H1 (cell line): ENCODE measurements around the gene JAKMIP2. TPM values are rescaled to one million over a fixed set of nuclear protein-coding genes. Genes with fewer than 3 reads are reported as not detected.
A peak's percentile ranks its signal among the peaks of the same experiment; 100 is the strongest.

Experiments used
- CTCF ChIA-PET: fragments of 300-600 bp; sonication (Branson Sonifier 250); formaldehyde crosslinking; loops from one replicate; lab custom pipeline; 2021; ENCODE audit not compliant: partially characterized antibody; lab: Charles Lee
- POLR2A ChIA-PET: fragments of 300-600 bp; sonication (Branson Sonifier 250); formaldehyde crosslinking; loops from one replicate; lab custom pipeline; 2021; ENCODE audit warnings: inconsistent platforms; ENCODE audit not compliant: partially characterized antibody; lab: Charles Lee
- DNase-seq, 2 experiments: peaks; one replicate each; pipeline versions ENCODE4 v3.0.0 to v3.0.0-alpha.2; 2010 to 2022; ENCODE audit warnings: low spot score in 2 of 2, low read depth in 1 of 2, mixed read lengths in 1 of 2
- FAIRE-seq: peaks from 2 replicates; lab custom pipeline; 2011; peaks lifted over from hg19 to GRCh38; lab: Jason Lieb, UNC
- H2AFZ ChIP-seq: 2 replicates; pipeline ENCODE4 v1.8.1; 2012; ENCODE audit warnings: low read length, inconsistent platforms
- H2AK5ac ChIP-seq: 2 replicates; pipeline ENCODE4 v1.6.1; 2013; ENCODE audit warnings: low read depth, low read length
- H2BK120ac ChIP-seq: replicated peaks from 2 replicates; pipeline ENCODE3; 2013; ENCODE audit warnings: low read depth, low read length, inconsistent platforms
- H2BK12ac ChIP-seq: 2 replicates; pipeline ENCODE4 v1.6.1; 2013; ENCODE audit warnings: low read depth, low read length
- H2BK15ac ChIP-seq: 2 replicates; pipeline ENCODE4 v1.6.1; 2013; ENCODE audit warnings: low read length
- H2BK20ac ChIP-seq: 2 replicates; pipeline ENCODE4 v1.6.1; 2013; ENCODE audit warnings: low read length
- H2BK5ac ChIP-seq: 2 replicates; pipeline ENCODE4 v1.6.1; 2013; ENCODE audit warnings: low read depth, low read length
- H3K14ac ChIP-seq: 2 replicates; pipeline ENCODE4 v1.6.1; 2013; ENCODE audit warnings: inconsistent platforms; ENCODE audit not compliant: insufficient read length
- H3K18ac ChIP-seq: 2 replicates; pipeline ENCODE4 v1.6.1; 2013; ENCODE audit warnings: low read length; ENCODE audit errors: extremely low read depth
- H3K23ac ChIP-seq: 2 replicates; pipeline ENCODE4 v1.6.1; 2013; ENCODE audit warnings: inconsistent platforms; ENCODE audit not compliant: insufficient read length
- H3K23me2 ChIP-seq: 2 replicates; pipeline ENCODE4 v1.6.1; 2013; ENCODE audit warnings: low read depth, low read length
- H3K27ac ChIP-seq: 2 replicates; pipeline ENCODE4 v1.6.1; 2011; ENCODE audit warnings: low read depth, low read length, inconsistent platforms
- H3K27me3 ChIP-seq, 4 experiments: replicated peaks in 1 of 4; 1 replicate in 1 of 4; 2 replicates in 3 of 4; pipeline versions ENCODE4 v1.6.1 to v1.8.1; 2011 to 2013; ENCODE audit warnings: low read length in 3 of 4, mild to moderate bottlenecking in 3 of 4, inconsistent platforms in 2 of 4, mixed read lengths in 2 of 4, moderate library complexity in 1 of 4; ENCODE audit not compliant: control insufficient read depth in 3 of 4, insufficient read depth in 3 of 4; ENCODE audit errors: extremely low read depth in 1 of 4
- H3K36me3 ChIP-seq, 4 experiments: 2 replicates each; pipeline versions ENCODE4 v1.6.1 to v1.8.1; 2011 to 2013; ENCODE audit warnings: mild to moderate bottlenecking in 4 of 4, low read length in 3 of 4, moderate library complexity in 2 of 4, control low read depth in 1 of 4, inconsistent platforms in 1 of 4; ENCODE audit not compliant: insufficient read depth in 4 of 4, control insufficient read depth in 2 of 4
- H3K4ac ChIP-seq: replicated peaks from 2 replicates; pipeline ENCODE3; 2013; ENCODE audit warnings: low read length, low read depth, mixed read lengths, inconsistent platforms; ENCODE audit not compliant: insufficient read length
- H3K4me1 ChIP-seq, 4 experiments: replicated peaks in 1 of 4; 1 replicate in 1 of 4; 2 replicates in 3 of 4; pipeline versions ENCODE4 v1.6.1 to v1.8.1; 2011 to 2013; ENCODE audit warnings: low read length in 3 of 4, inconsistent platforms in 2 of 4, mixed read lengths in 1 of 4; ENCODE audit not compliant: insufficient read depth in 4 of 4, control insufficient read depth in 3 of 4
- H3K4me2 ChIP-seq, 2 experiments: 2 replicates each; pipeline versions ENCODE4 v1.6.1 to v1.8.1; 2011 to 2013; ENCODE audit warnings: low read depth in 2 of 2, low read length in 2 of 2, control low read depth in 1 of 2, inconsistent platforms in 1 of 2, mild to moderate bottlenecking in 1 of 2; ENCODE audit not compliant: insufficient read depth in 1 of 2
- H3K4me3 ChIP-seq, 4 experiments: fragments of 200-600, 300-600 bp in 1 of 4; sonication (generic), shearing (Covaris generic), sonication (Bioruptor Twin) in 1 of 4; 2 replicates each; pipeline versions ENCODE4 v1.5.1 to v1.8.1; 2011 to 2016; ENCODE audit warnings: low read length in 4 of 4, low read depth in 3 of 4, control low read depth in 2 of 4, inconsistent platforms in 2 of 4, mild to moderate bottlenecking in 2 of 4, mixed read lengths in 1 of 4, moderate library complexity in 1 of 4; ENCODE audit not compliant: insufficient read depth in 2 of 4; ENCODE audit errors: extremely low read depth in 1 of 4
- H3K56ac ChIP-seq: replicated peaks from 2 replicates; pipeline ENCODE3; 2013; ENCODE audit warnings: low read depth, mild to moderate bottlenecking, mixed read lengths, low read length, inconsistent platforms; ENCODE audit not compliant: insufficient read length
- H3K79me1 ChIP-seq: 2 replicates; pipeline ENCODE4 v1.6.1; 2013; ENCODE audit warnings: low read depth, low read length, control low read depth
- H3K79me2 ChIP-seq, 2 experiments: 2 replicates each; pipeline versions ENCODE4 v1.6.1 to v1.8.1; 2012 to 2013; ENCODE audit warnings: low read length in 2 of 2, mild to moderate bottlenecking in 2 of 2, inconsistent platforms in 1 of 2; ENCODE audit not compliant: insufficient read depth in 2 of 2, control insufficient read depth in 1 of 2
- H3K9ac ChIP-seq, 4 experiments: replicated peaks in 1 of 4; 1 replicate in 1 of 4; 2 replicates in 3 of 4; pipeline versions ENCODE4 v1.6.1 to v1.8.1; 2011 to 2013; ENCODE audit warnings: low read depth in 3 of 4, low read length in 3 of 4, control low read depth in 2 of 4, mild to moderate bottlenecking in 2 of 4, moderate library complexity in 2 of 4, inconsistent platforms in 1 of 4; ENCODE audit errors: extremely low read depth in 1 of 4
- H3K9me3 ChIP-seq, 2 experiments: 2 replicates each; pipeline versions ENCODE4 v1.6.1 to v1.8.1; 2012 to 2013; ENCODE audit warnings: mild to moderate bottlenecking in 2 of 2, moderate library complexity in 2 of 2, control low read depth in 1 of 2, inconsistent platforms in 1 of 2, low read depth in 1 of 2, low read length in 1 of 2, mixed read lengths in 1 of 2; ENCODE audit not compliant: insufficient read depth in 2 of 2
- H4K20me1 ChIP-seq, 2 experiments: replicated peaks in 1 of 2; 2 replicates each; pipeline versions ENCODE3 to v1.8.1; 2011 to 2013; ENCODE audit warnings: inconsistent platforms in 2 of 2, low read length in 2 of 2, mild to moderate bottlenecking in 1 of 2; ENCODE audit not compliant: insufficient read depth in 2 of 2, control insufficient read depth in 1 of 2
- H4K5ac ChIP-seq: 2 replicates; pipeline ENCODE4 v1.6.1; 2013; ENCODE audit warnings: low read length, low read depth, mixed read lengths, inconsistent platforms; ENCODE audit not compliant: insufficient read length
- H4K8ac ChIP-seq: 2 replicates; pipeline ENCODE4 v1.8.0; 2013; ENCODE audit warnings: mild to moderate bottlenecking, moderate library complexity, low read length, inconsistent platforms; ENCODE audit not compliant: insufficient read depth; ENCODE audit errors: extremely low read depth
- H4K91ac ChIP-seq: replicated peaks from 2 replicates; pipeline ENCODE3; 2013; ENCODE audit warnings: low read length, mixed read lengths, inconsistent platforms; ENCODE audit not compliant: insufficient read length
- CTCF ChIP-seq, 3 experiments: IDR thresholded peaks; 1 replicate in 2 of 3; 2 replicates in 1 of 3; pipeline versions ENCODE4 v1.5.1 to v1.6.1; 2011; ENCODE audit warnings: low read length in 3 of 3, mild to moderate bottlenecking in 3 of 3, inconsistent platforms in 2 of 3, low read depth in 1 of 3, moderate library complexity in 1 of 3; ENCODE audit not compliant: insufficient read depth in 1 of 3; ENCODE audit errors: control extremely low read depth in 1 of 3
- MAFK ChIP-seq: IDR thresholded peaks from 2 replicates; pipeline ENCODE4 v1.6.1; 2012; ENCODE audit warnings: low read depth, mild to moderate bottlenecking, improper control_type of control experiment, low read length
- NANOG ChIP-seq: IDR thresholded peaks from 2 replicates; pipeline ENCODE4 v1.6.1; 2011; ENCODE audit warnings: low read length, low read depth, mild to moderate bottlenecking, inconsistent platforms; ENCODE audit not compliant: insufficient read depth, poor library complexity, severe bottlenecking
- RAD21 ChIP-seq, 2 experiments: IDR thresholded peaks in 1 of 2; conservative IDR thresholded peaks in 1 of 2; 2 replicates each; pipeline ENCODE4 v1.6.1; 2011; ENCODE audit warnings: low read depth in 2 of 2, low read length in 2 of 2, improper control_type of control experiment in 1 of 2, inconsistent platforms in 1 of 2, mild to moderate bottlenecking in 1 of 2, moderate library complexity in 1 of 2
- WGBS, 2 experiments: shearing (Covaris generic) in 1 of 2; methylation state at CpG; one replicate each; pipeline versions ENCODE4 v1.1.6 to v1.1.7; 2013 to 2015; ENCODE audit warnings: low lambda C conversion rate in 2 of 2, mixed read lengths in 2 of 2, inconsistent platforms in 1 of 2, low coverage in 1 of 2, missing lambda C conversion rate in 1 of 2; ENCODE audit not compliant: insufficient replicate concordance in 2 of 2, insufficient coverage in 1 of 2, insufficient read length in 1 of 2; ENCODE audit errors: extremely low coverage in 1 of 2, missing lambda C conversion rate in 1 of 2; 5-methylcytosine and 5-hydroxymethylcytosine counted together
- polyA plus RNA-seq, 7 experiments: library from polyadenylated mRNA; depleted of rRNA in 3 of 7; stranded (reverse) in 5 of 7; unstranded in 2 of 7; fragments of >200 nt in 5 of 7; fragments of 200-250 nt in 2 of 7; gene quantifications; 1 replicate in 5 of 7; 2 replicates in 1 of 7; 4 replicates in 1 of 7; pipeline versions ENCODE4 v1.2.1 to v1.2.3, GENCODE V29; 2011 to 2013; ENCODE audit warnings: missing spikeins in 2 of 7, mixed read lengths in 2 of 7
- total RNA-seq: library from RNA; stranded (reverse); fragmentation: NEBNext Ultra II Directional; extraction: Animal tissue kit (Norgen Biotek cat#: 25700); gene quantifications from 2 replicates; pipeline ENCODE4 v1.2.1, GENCODE V29; 2021

JAKMIP2 gene
- total and polyA plus RNA-seq, 2 of the 8 experiments (the other 6 are each of a cell fraction or from before 2014, with no cell fraction given) = 2.4 to 13.6 TPM

GRCh38 chr5:147668385-147668784 lies 114.1 kb downstream of the JAKMIP2 start:
- Histone ChIP-seq H3K56ac (no peak overlapping the region), H4K8ac (no peak overlapping the region), H3K4me2 (no peak overlapping the region), H3K4ac (no peak overlapping the region), H3K27me3 (no peaks in the 10 kb centered on the region), H3K4me1 (no peaks in the 10 kb centered on the region), H2AK5ac (no peak overlapping the region), H3K9ac (no peak overlapping the region), H3K79me2 (no peaks in the 10 kb centered on the region), H2BK15ac (no peak overlapping the region), H2BK20ac (no peak overlapping the region), H4K20me1 (no peaks in the 10 kb centered on the region), H3K23ac (no peak overlapping the region), H3K27ac (no peak overlapping the region), H3K9me3 (no peaks in the 10 kb centered on the region), H4K91ac (no peak overlapping the region), H4K5ac (no peak overlapping the region), H2AFZ (no peak overlapping the region), H2BK5ac (no peak overlapping the region), H2BK12ac (no peak overlapping the region), H3K14ac (no peak overlapping the region), H3K36me3 (peaks cover 6 to 33% (median 10%) of the 10 kb centered on the region in 4 experiments), H3K23me2 (no peaks in the 10 kb centered on the region), H2BK120ac (no peak overlapping the region), H3K4me3 (no peak overlapping the region), H3K79me1 (peaks cover 2% of the 10 kb centered on the region; the same call in 1 of the 2 replicates), H3K18ac (no peak overlapping the region)
- TF ChIP-seq CTCF (IDR thresholded peaks at IDR 0.05; ENCODE audit: control extremely low read depth in 1 of 3, insufficient read depth in 1 of 3, low read depth in 1 of 3, low read length in 3 of 3) (peak in 1 of 3 experiments; percentile 44; a peak in 1 of 4 replicates), NANOG (no peak), RAD21 (IDR thresholded peaks at IDR 0.05 in 1 of 2, conservative IDR thresholded peaks at IDR 0.05 in 1 of 2; ENCODE audit: low read depth in 2 of 2, low read length in 2 of 2) (peak in 1 of 2 experiments; percentile 19; a peak in 2 of 4 replicates), MAFK (no peak)
- POLR2A ChIA-PET = interaction anchor here (2.3 kb wide), 1 partner anchor 11 kb away, joined by 8 read pairs; no protein-coding TSS in a partner anchor
- WGBS, 2 experiments = 79% methylated on average over 2 of the region's 2 CpGs; no CpG with 5 or more reads in 1 of the 2 experiments
- no peak for DNase-seq
- CTCF ChIA-PET = interaction anchor here (1.0 to 2.4 kb wide), 6 partner anchors 11 to 276 kb away, joined by 3 to 9 read pairs (median 4); no protein-coding TSS in a partner anchor
- peak; percentile 13 for FAIRE-seq
